ENCODE results near the gene UGT2A1. TPM values are rescaled to one million over a fixed set of nuclear protein-coding genes. Genes with fewer than 3 reads are reported as not detected.

UGT2A1 gene
- polyA plus RNA-seq, 2 of the 4 experiments (the other 2 are of a cell fraction): not detected

DNA sequence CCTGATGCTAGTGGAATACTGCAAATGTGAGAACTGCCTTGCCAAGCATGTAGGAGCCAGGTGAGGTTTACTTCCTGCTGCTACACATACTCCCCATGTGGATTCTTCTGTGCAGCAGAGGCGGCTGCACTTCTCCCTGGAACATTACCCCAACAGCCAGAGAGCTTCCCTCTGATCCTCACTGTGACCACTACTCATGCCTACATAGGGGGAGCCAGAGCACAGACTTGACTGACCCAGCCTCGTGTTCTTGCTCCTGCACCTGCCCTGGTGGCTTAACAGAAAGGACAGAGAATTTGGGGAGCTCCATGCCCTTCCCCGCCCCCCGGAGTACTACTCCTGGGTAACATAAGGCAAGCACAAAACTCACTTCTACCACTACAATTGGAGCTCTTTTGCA is 52.0 kb downstream of the UGT2A1 start:
- ChIA-PET POLR2A (no interaction called here), CTCF (no interaction called here)
- TF ChIP-seq FOSB (CRISPR knock-in tag; IDR thresholded peaks at IDR 0.05) (no peak), CHD4 (IDR thresholded peaks at IDR 0.05; ENCODE audit: borderline replicate concordance) (no peak), E2F6 (IDR thresholded peaks at IDR 0.05; ENCODE audit: borderline replicate concordance, low read depth) (no peak), NFE2L2 (conservative IDR thresholded peaks at IDR 0.05; ENCODE audit: low read length) (no peak), MYC (IDR thresholded peaks at IDR 0.05; ENCODE audit: borderline replicate concordance, low read length) (no peak), HEYL (CRISPR knock-in tag; IDR thresholded peaks at IDR 0.05) (no peak), ESRRA (IDR thresholded peaks at IDR 0.05; ENCODE audit: borderline replicate concordance, low read length) (no peak), MAZ (IDR thresholded peaks at IDR 0.05; ENCODE audit: borderline replicate concordance, low read depth, low read length) (no peak), CHD2 (IDR thresholded peaks at IDR 0.05; ENCODE audit: low read length, partially characterized antibody) (no peak), SREBF2 (IDR thresholded peaks at IDR 0.05) (no peak), HOXB5 (CRISPR knock-in tag; IDR thresholded peaks at IDR 0.05) (no peak), NR3C1 (IDR thresholded peaks at IDR 0.05) (no peak)
- TF ChIP-seq, protein P1, sequence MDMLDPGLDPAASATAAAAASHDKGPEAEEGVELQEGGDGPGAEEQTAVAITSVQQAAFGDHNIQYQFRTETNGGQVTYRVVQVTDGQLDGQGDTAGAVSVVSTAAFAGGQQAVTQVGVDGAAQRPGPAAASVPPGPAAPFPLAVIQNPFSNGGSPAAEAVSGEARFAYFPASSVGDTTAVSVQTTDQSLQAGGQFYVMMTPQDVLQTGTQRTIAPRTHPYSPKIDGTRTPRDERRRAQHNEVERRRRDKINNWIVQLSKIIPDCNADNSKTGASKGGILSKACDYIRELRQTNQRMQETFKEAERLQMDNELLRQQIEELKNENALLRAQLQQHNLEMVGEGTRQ (IDR thresholded peaks at IDR 0.05): no peak
- TF ChIP-seq, protein P2, sequence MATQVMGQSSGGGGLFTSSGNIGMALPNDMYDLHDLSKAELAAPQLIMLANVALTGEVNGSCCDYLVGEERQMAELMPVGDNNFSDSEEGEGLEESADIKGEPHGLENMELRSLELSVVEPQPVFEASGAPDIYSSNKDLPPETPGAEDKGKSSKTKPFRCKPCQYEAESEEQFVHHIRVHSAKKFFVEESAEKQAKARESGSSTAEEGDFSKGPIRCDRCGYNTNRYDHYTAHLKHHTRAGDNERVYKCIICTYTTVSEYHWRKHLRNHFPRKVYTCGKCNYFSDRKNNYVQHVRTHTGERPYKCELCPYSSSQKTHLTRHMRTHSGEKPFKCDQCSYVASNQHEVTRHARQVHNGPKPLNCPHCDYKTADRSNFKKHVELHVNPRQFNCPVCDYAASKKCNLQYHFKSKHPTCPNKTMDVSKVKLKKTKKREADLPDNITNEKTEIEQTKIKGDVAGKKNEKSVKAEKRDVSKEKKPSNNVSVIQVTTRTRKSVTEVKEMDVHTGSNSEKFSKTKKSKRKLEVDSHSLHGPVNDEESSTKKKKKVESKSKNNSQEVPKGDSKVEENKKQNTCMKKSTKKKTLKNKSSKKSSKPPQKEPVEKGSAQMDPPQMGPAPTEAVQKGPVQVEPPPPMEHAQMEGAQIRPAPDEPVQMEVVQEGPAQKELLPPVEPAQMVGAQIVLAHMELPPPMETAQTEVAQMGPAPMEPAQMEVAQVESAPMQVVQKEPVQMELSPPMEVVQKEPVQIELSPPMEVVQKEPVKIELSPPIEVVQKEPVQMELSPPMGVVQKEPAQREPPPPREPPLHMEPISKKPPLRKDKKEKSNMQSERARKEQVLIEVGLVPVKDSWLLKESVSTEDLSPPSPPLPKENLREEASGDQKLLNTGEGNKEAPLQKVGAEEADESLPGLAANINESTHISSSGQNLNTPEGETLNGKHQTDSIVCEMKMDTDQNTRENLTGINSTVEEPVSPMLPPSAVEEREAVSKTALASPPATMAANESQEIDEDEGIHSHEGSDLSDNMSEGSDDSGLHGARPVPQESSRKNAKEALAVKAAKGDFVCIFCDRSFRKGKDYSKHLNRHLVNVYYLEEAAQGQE (IDR thresholded peaks at IDR 0.05): no peak
- FAIRE-seq (no peak), ATAC-seq (no peak), DNase-seq (ENCODE audit: low read depth in 1 of 2, low spot score in 1 of 2) (no peak)
- WGBS (ENCODE audit: missing lambda C conversion rate): 16% methylated on average over 3 of the region's 4 CpGs
- Histone ChIP-seq H3K4me1 (no peaks in the 10 kb centered on the region), H3K4me3 (no peak overlapping the region), H3K27ac (no peak overlapping the region), H3K9me3 (no peaks in the 10 kb centered on the region), H3K4me2 (no peak overlapping the region)

DNA sequence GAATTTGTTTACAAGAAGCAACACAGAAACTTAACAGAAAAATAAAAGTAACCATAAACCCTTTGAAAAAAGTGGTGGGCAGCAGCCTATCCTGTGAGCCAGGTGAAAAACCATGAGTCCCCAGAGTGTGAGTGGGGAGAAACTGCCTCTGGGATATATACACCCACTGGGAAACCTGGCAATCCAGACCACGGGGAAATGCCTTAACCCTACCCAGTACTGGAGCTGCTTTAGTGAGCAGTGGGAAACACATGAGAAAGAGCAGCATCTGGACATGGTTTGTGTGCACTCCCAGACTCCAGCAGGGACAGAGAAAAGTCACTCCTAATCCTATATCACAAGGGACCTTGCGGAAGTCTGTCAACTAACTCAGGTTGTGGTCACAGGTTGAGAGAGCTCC is 53.0 kb downstream of the UGT2A1 start:
- TF ChIP-seq EHF (CRISPR knock-in tag; IDR thresholded peaks at IDR 0.05) (no peak), CBX8 (IDR thresholded peaks at IDR 0.05) (no peak), ATOH8 (CRISPR knock-in tag; IDR thresholded peaks at IDR 0.05; ENCODE audit: low read depth) (no peak), MAFK (IDR thresholded peaks at IDR 0.05; ENCODE audit: partially characterized antibody) (no peak), HEYL (CRISPR knock-in tag; IDR thresholded peaks at IDR 0.05) (no peak), TFCP2L1 (CRISPR knock-in tag; IDR thresholded peaks at IDR 0.05) (no peak), HOXB5 (CRISPR knock-in tag; IDR thresholded peaks at IDR 0.05) (no peak), POLR2A (IDR thresholded peaks at IDR 0.05; ENCODE audit: low read length) (no peak), ZSCAN20 (CRISPR knock-in tag; IDR thresholded peaks at IDR 0.05) (no peak)
- TF ChIP-seq, protein P3, sequence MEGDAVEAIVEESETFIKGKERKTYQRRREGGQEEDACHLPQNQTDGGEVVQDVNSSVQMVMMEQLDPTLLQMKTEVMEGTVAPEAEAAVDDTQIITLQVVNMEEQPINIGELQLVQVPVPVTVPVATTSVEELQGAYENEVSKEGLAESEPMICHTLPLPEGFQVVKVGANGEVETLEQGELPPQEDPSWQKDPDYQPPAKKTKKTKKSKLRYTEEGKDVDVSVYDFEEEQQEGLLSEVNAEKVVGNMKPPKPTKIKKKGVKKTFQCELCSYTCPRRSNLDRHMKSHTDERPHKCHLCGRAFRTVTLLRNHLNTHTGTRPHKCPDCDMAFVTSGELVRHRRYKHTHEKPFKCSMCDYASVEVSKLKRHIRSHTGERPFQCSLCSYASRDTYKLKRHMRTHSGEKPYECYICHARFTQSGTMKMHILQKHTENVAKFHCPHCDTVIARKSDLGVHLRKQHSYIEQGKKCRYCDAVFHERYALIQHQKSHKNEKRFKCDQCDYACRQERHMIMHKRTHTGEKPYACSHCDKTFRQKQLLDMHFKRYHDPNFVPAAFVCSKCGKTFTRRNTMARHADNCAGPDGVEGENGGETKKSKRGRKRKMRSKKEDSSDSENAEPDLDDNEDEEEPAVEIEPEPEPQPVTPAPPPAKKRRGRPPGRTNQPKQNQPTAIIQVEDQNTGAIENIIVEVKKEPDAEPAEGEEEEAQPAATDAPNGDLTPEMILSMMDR (IDR thresholded peaks at IDR 0.05): no peak
- no peak for ATAC-seq
- H3K4me2 ChIP-seq: no peak overlapping the region
- WGBS (ENCODE audit: missing lambda C conversion rate): 50% methylated on average over 2 of the region's 2 CpGs
- H3K27ac ChIP-seq: no peak overlapping the region
- H3K4me3 ChIP-seq: no peak overlapping the region
- POLR2A ChIA-PET: no interaction called here
- no peak for FAIRE-seq
- DNase-seq (ENCODE audit: low read depth in 1 of 2, low spot score in 1 of 2): no peak
- CTCF ChIA-PET: no interaction called here
- H3K9me3 ChIP-seq: no peaks in the 10 kb centered on the region
- no peaks in the 10 kb centered on the region for H3K4me1 ChIP-seq
